GM23338 (cell line): ENCODE measurements around the gene MYOZ1. TPM values are rescaled to one million over a fixed set of nuclear protein-coding genes. Genes with fewer than 3 reads are reported as not detected.

ENCODE experiments used
- ATAC-seq: fragments of 200-7000 bp; cut with Tn5 transposase; 3 replicates; pipeline ENCODE4 v1.9.1; 2020
- DNase-seq: peaks from one replicate; pipeline ENCODE4 v3.0.0-alpha.2; 2015; ENCODE audit warnings: low spot score
- H2AFZ ChIP-seq: fragments of 200-600 bp; sonication (generic); 2 replicates; pipeline ENCODE4 v1.8.0; 2016; ENCODE audit warnings: antibody characterized with exemption, mild to moderate bottlenecking, moderate library complexity
- H3F3A ChIP-seq: fragments of 200-600 bp; sonication (generic); replicated peaks from 2 replicates; pipeline ENCODE4 v1.8.0; 2017; ENCODE audit warnings: antibody characterized with exemption, mixed run types, low read depth
- H3K27ac ChIP-seq: fragments of 200-600 bp; sonication (generic); 2 replicates; pipeline ENCODE4 v1.6.1; 2016; ENCODE audit warnings: low read depth
- H3K27me3 ChIP-seq: fragments of 200-600 bp; sonication (generic); 2 replicates; pipeline ENCODE4 v1.8.0; 2016; ENCODE audit warnings: mild to moderate bottlenecking, mixed run types, moderate library complexity; ENCODE audit not compliant: insufficient read depth
- H3K36me3 ChIP-seq: fragments of 200-600 bp; sonication (generic); 2 replicates; pipeline ENCODE4 v1.8.0; 2016; ENCODE audit warnings: mild to moderate bottlenecking; ENCODE audit not compliant: insufficient read depth
- H3K4me1 ChIP-seq: fragments of 200-600 bp; sonication (generic); 2 replicates; pipeline ENCODE4 v1.8.0; 2016; ENCODE audit warnings: mild to moderate bottlenecking, moderate library complexity; ENCODE audit not compliant: insufficient read depth
- H3K4me2 ChIP-seq: fragments of 200-600 bp; sonication (generic); 2 replicates; pipeline ENCODE4 v1.7.1; 2017; ENCODE audit warnings: mixed run types
- H3K4me3 ChIP-seq: fragments of 200-600 bp; sonication (generic); 2 replicates; pipeline ENCODE4 v1.6.1; 2016; ENCODE audit warnings: mixed run types
- H3K79me2 ChIP-seq: fragments of 200-600 bp; sonication (generic); replicated peaks from 2 replicates; pipeline ENCODE4 v1.8.0; 2017; ENCODE audit warnings: mild to moderate bottlenecking; ENCODE audit not compliant: insufficient read depth
- H3K9me2 ChIP-seq: fragments of 200-600 bp; sonication (generic); 2 replicates; pipeline ENCODE4 v1.8.0; 2017; ENCODE audit not compliant: insufficient read depth
- H4K20me1 ChIP-seq: fragments of 200-600 bp; sonication (generic); replicated peaks from 2 replicates; pipeline ENCODE4 v1.8.0; 2017; ENCODE audit warnings: mild to moderate bottlenecking; ENCODE audit not compliant: insufficient read depth
- H3K27ac Mint-ChIP-seq: 2 replicates; pipeline ENCODE4 v1.8.0; 2020; ENCODE audit warnings: inconsistent platforms, mild to moderate bottlenecking, moderate library complexity, mixed read lengths
- H3K27me3 Mint-ChIP-seq: 3 replicates; pipeline ENCODE4 v1.8.0; 2022; ENCODE audit warnings: low read depth, mild to moderate bottlenecking, moderate library complexity, mixed read lengths, inconsistent platforms; ENCODE audit not compliant: insufficient read depth, poor library complexity
- H3K36me3 Mint-ChIP-seq: 3 replicates; pipeline ENCODE4 v1.8.0; 2021; ENCODE audit warnings: low read depth, mild to moderate bottlenecking, inconsistent platforms, moderate library complexity, mixed read lengths
- H3K4me1 Mint-ChIP-seq: 3 replicates; pipeline ENCODE4 v1.8.0; 2020; ENCODE audit warnings: mild to moderate bottlenecking, inconsistent platforms, mixed read lengths
- H3K4me3 Mint-ChIP-seq: 3 replicates; pipeline ENCODE4 v1.8.0; 2021; ENCODE audit warnings: moderate library complexity, mild to moderate bottlenecking, inconsistent platforms, mixed read lengths
- H3K9me3 Mint-ChIP-seq: 3 replicates; pipeline ENCODE4 v1.8.0; 2020; ENCODE audit warnings: moderate library complexity, mild to moderate bottlenecking, inconsistent platforms, mixed read lengths
- CREB1 ChIP-seq: fragments of 250-450 bp; sonication (Bioruptor Pico); IDR thresholded peaks from 2 replicates; pipeline ENCODE4 v1.5.0; 2020; ENCODE audit warnings: low read depth, mild to moderate bottlenecking, moderate library complexity
- CTCF ChIP-seq, 2 experiments: fragments of 200-600 bp in 1 of 2; sonication (generic) in 1 of 2; conservative IDR thresholded peaks; 2 replicates each; pipeline versions ENCODE4 v1.5.1 to v1.6.1; 2016 to 2017; ENCODE audit warnings: antibody characterized with exemption in 2 of 2, low read depth in 2 of 2, mild to moderate bottlenecking in 2 of 2, moderate library complexity in 1 of 2
- ETS1 ChIP-seq: IDR thresholded peaks from 2 replicates; pipeline ENCODE4 v1.6.1; 2016; ENCODE audit warnings: antibody characterized with exemption
- EZH2 ChIP-seq: fragments of 200-600 bp; sonication (generic); IDR thresholded peaks from one replicate; pipeline ENCODE4 v1.8.0; 2017; ENCODE audit warnings: antibody characterized with exemption, mild to moderate bottlenecking, low read depth; ENCODE audit not compliant: unreplicated experiment
- EZH2phosphoT487 ChIP-seq: fragments of 200-600 bp; sonication (generic); IDR thresholded peaks from one replicate; pipeline ENCODE4 v1.8.1; 2018; ENCODE audit warnings: antibody characterized with exemption; ENCODE audit not compliant: unreplicated experiment
- JUNB ChIP-seq: IDR thresholded peaks from one replicate; pipeline ENCODE4 v1.6.1; 2016; ENCODE audit warnings: antibody characterized with exemption; ENCODE audit not compliant: unreplicated experiment
- NANOG ChIP-seq: IDR thresholded peaks from 2 replicates; pipeline ENCODE4 v1.6.1; 2016; ENCODE audit warnings: antibody characterized with exemption, borderline replicate concordance
- POLR2AphosphoS5 ChIP-seq: IDR thresholded peaks from 2 replicates; pipeline ENCODE4 v1.6.1; 2016; ENCODE audit warnings: antibody characterized with exemption, low read depth
- REST ChIP-seq: IDR thresholded peaks from one replicate; pipeline ENCODE4 v1.6.1; 2018; ENCODE audit warnings: antibody characterized with exemption; ENCODE audit not compliant: unreplicated experiment
- STAT1 ChIP-seq: IDR thresholded peaks from one replicate; pipeline ENCODE4 v1.6.1; 2016; ENCODE audit warnings: antibody characterized with exemption; ENCODE audit not compliant: unreplicated experiment
- ZNF114 ChIP-seq: fragments of 250-450 bp; sonication (Bioruptor Pico); IDR thresholded peaks from 2 replicates; pipeline ENCODE4 v1.5.0; 2020; ENCODE audit warnings: mild to moderate bottlenecking, moderate library complexity
- ZNF331 ChIP-seq: fragments of 250-450 bp; sonication (Bioruptor Pico); IDR thresholded peaks from 2 replicates; pipeline ENCODE4 v1.5.0; 2020; ENCODE audit warnings: low read depth, mild to moderate bottlenecking, moderate library complexity
- polyA plus RNA-seq: library from polyadenylated mRNA; unstranded; fragments of >200 nt; fragmentation: Nextera tagmentation; extraction: Ambion mirVana; gene quantifications from 2 replicates; pipeline ENCODE4 v1.2.1, GENCODE V29; 2016
- total RNA-seq: library from RNA; depleted of rRNA; stranded (reverse); fragments of >200 nt; shearing (Covaris generic); gene quantifications from 2 replicates; pipeline ENCODE4 v1.2.3, GENCODE V29; 2014

Gene MYOZ1
- total and polyA plus RNA-seq, 2 experiments from 2014 or later = 2.4 to 2.7 TPM

- no peaks in the 10 kb centered on the region for H3K27me3 Mint-ChIP-seq
- H3K9me3 Mint-ChIP-seq = no peaks in the 10 kb centered on the region
- H3F3A ChIP-seq = no peaks in the 10 kb centered on the region
- DNase-seq (peak; percentile 49), ATAC-seq (peak; percentile 93)
- peak overlapping the region; percentile 92 for H3K27ac Mint-ChIP-seq
- H3K36me3 Mint-ChIP-seq = peaks cover 14% of the 10 kb centered on the region; the same call in 2 of the 3 replicates
- H3K4me2 ChIP-seq = no peak overlapping the region
- peaks cover 10% of the 10 kb centered on the region; the same call in 2 of the 3 replicates for H3K4me1 Mint-ChIP-seq
- H3K27ac ChIP-seq = peak overlapping the region; percentile 68; the same call in 1 of the 2 replicates
- H3K27me3 ChIP-seq = no peaks in the 10 kb centered on the region
- H4K20me1 ChIP-seq = no peaks in the 10 kb centered on the region
- no peak overlapping the region for H2AFZ ChIP-seq
- no peak overlapping the region for H3K4me3 ChIP-seq
- H3K4me1 ChIP-seq = no peaks in the 10 kb centered on the region
- no peaks in the 10 kb centered on the region for H3K36me3 ChIP-seq
- H3K79me2 ChIP-seq = no peaks in the 10 kb centered on the region
- no peak for TF ChIP-seq STAT1
- TF ChIP-seq REST = no peak
- TF ChIP-seq ZNF331 (CRISPR knock-in tag) = no peak
- TF ChIP-seq JUNB = no peak
- no peak for TF ChIP-seq ETS1
- no peak for TF ChIP-seq ZNF114 (CRISPR knock-in tag)
- TF ChIP-seq CREB1 = no peak
- TF ChIP-seq EZH2phosphoT487 = no peak
- no peak overlapping the region; the same call in 2 of the 3 replicates for H3K4me3 Mint-ChIP-seq
- 0 out of 2 replicates have a peak, but pooled peaks cover 2% of the 10 kb centered on the region for H3K9me2 ChIP-seq
Measured at GRCh38 chr10:73601486-73601921, 39.8 kb downstream of the MYOZ1 start.

- Histone ChIP-seq H2AFZ (no peak overlapping the region), H3K4me1 (peaks cover 5% of the 10 kb centered on the region; the same call in 1 of the 2 replicates), H3K4me3 (no peak overlapping the region), H3K27ac (peak overlapping the region; percentile 55), H3K4me2 (no peak overlapping the region), H3K36me3 (no peaks in the 10 kb centered on the region), H4K20me1 (no peaks in the 10 kb centered on the region), H3F3A (no peaks in the 10 kb centered on the region; the same call in 1 of the 2 replicates), H3K9me2 (no peaks in the 10 kb centered on the region), H3K79me2 (no peaks in the 10 kb centered on the region), H3K27me3 (no peaks in the 10 kb centered on the region)
- Mint-ChIP-seq H3K9me3 (no peaks in the 10 kb centered on the region), H3K4me1 (peaks cover 22% of the 10 kb centered on the region), H3K4me3 (no peak overlapping the region), H3K27ac (no peak overlapping the region), H3K27me3 (no peaks in the 10 kb centered on the region), H3K36me3 (no peaks in the 10 kb centered on the region)
- no peak for DNase-seq
- no peak for ATAC-seq
- TF ChIP-seq POLR2AphosphoS5 (no peak), EZH2 (no peak), JUNB (no peak), NANOG (no peak), ZNF114 (CRISPR knock-in tag) (no peak), ETS1 (no peak), STAT1 (no peak), CTCF (conservative IDR thresholded peaks at IDR 0.05; ENCODE audit: low read depth in 2 of 2) (no peak), ZNF331 (CRISPR knock-in tag) (no peak)
Measured at GRCh38 chr10:73597346-73597745, 43.9 kb downstream of the MYOZ1 start.
